Measurements from ENCODE around the gene RGS8.

Gene RGS8

DNA sequence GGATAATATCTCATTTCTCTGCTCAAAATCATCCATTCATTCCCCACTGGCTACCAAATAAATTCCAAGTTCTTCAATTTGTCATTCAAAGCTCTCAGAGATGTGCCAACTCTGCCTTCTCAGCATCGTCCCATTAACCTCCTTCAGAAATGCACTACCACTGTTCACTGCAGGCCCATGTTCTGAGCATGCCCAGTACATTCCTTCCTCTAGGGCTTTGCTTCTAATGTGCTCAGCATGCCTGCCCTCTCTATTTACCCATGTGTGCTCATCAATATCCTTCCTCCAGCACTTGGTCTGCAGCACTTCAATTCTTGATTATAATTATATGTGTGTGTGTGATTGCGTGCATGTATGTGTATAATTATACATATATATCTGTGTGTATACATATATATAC lies 36.1 kb upstream of the RGS8 start:
- TF ChIP-seq, protein P1, sequence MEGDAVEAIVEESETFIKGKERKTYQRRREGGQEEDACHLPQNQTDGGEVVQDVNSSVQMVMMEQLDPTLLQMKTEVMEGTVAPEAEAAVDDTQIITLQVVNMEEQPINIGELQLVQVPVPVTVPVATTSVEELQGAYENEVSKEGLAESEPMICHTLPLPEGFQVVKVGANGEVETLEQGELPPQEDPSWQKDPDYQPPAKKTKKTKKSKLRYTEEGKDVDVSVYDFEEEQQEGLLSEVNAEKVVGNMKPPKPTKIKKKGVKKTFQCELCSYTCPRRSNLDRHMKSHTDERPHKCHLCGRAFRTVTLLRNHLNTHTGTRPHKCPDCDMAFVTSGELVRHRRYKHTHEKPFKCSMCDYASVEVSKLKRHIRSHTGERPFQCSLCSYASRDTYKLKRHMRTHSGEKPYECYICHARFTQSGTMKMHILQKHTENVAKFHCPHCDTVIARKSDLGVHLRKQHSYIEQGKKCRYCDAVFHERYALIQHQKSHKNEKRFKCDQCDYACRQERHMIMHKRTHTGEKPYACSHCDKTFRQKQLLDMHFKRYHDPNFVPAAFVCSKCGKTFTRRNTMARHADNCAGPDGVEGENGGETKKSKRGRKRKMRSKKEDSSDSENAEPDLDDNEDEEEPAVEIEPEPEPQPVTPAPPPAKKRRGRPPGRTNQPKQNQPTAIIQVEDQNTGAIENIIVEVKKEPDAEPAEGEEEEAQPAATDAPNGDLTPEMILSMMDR (IDR thresholded peaks at IDR 0.05), result no peak

DNA sequence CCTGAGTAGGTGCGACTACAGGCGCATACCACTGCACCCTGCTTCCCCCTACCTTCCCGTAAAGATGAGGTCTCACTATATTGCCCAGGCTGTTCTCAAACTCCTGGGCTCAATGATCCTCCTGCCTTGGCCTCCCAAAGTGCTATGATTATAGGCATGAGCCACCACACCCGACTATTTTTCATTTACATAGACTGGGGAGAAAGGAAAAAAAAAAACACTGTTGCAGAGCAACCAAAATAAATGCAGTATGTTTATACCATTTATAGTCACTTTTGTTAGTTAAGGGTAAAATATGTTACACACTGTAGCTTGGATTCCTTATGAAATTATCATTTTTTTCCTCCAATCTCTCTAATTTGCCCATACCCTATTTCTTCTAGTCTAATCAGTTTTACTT lies 35.2 kb upstream of the RGS8 start:
- TF ChIP-seq, protein P1 (IDR thresholded peaks at IDR 0.05), result no peak

DNA sequence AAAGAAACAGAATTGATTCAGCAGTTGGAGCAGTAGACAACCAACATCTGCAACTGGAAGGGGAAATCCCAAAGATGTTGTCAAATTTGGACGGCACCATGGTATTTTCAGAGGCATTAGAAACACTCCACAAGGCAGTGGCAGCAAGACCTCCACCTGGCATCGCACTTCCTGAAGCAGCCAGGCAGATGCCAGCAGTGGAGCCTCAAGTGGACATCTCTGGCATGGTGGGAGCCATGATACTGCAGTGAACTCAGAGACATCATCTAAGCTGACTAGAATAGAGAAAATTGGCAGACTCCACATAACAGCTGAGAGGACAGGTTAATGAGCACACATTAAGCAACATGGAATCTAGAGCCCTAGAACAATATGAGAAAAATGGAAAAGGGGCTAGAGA lies 33.9 kb upstream of the RGS8 start:
- TF ChIP-seq, protein P1 (IDR thresholded peaks at IDR 0.05), result no peak

DNA sequence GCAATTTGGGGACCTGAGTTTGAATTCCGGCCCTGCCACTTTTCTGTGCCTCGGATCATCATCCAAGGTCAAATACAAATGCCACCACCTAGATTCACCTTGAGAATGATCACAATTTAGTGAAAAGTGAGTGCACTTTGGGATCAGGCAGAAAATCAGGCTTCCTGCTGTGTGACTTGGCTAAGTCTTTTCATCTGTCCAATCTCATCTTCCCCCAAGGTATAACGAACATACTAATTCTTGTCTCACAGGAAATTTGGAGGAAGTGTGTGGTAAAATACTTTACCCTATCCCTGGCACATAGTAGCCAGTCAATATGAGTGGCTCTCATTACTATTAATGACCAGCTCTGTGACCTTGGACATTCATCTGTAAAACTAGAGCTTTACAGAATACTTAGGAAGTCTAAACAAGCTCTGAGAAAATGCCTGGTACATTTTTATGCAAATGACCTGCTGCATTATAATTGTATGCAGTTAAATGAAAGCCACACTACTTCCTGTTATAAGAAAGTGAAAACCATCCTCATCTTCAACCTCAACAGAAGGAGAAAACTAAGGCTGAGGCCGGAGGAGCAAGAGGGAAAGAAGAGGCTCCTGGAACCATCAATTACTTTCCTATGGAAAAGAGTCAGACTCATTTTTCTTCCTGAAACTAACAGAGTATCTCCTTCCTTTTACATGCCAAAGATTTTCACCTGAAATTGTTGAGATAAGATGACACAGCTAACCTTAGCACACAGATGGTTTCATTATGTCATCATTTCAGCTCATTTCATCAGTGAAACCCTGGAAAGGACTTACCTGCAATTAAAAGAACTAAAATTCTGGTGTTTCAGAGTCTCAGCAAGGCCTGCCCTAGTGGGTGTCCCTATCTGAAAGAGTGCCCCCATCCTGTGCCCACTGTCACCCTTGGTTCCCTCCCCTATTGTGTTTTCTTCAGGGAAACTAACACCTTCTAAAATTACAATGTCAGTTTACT lies 32.6 kb upstream of the RGS8 start:
- TF ChIP-seq, protein P1 (IDR thresholded peaks at IDR 0.05), result no peak

DNA sequence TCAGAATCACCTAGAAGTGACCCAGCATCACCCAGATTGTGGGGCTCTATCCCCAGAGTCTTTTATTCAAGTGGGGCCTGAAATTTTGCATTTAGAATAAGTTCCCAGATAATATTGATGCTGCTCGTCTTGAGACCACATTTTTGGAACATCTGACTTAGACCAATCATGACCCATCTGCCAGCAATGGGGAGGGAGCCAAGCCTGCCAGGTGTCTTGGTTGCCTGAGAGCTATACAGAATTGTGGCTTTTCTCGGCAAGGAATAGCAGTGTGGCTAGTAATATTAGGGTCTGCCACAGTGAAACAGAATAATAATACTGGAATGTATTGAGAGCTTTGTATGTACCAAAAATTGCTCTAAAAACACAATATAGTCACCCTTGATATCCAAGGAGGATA lies 31.1 kb upstream of the RGS8 start:
- TF ChIP-seq, protein P1 (IDR thresholded peaks at IDR 0.05), result no peak

DNA sequence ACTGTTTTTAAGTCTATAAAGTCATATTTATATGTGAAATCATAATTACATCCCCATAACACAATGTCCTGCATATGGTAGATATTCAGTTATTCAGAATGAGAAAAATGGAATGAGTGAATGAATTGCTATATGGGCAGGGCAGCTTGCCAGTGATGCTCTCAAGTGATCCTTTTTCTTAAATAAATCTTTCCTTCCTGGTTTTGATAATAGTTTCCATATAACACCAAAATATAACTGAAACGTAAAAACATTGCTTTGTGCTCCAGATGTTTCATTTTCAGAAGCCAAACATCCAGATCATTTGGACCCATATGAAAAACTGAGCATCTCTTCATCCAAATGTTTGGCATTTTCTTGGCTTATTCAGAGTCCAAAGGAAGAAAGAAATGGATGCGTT lies 30.2 kb upstream of the RGS8 start:
- TF ChIP-seq, protein P1 (IDR thresholded peaks at IDR 0.05), result no peak

DNA sequence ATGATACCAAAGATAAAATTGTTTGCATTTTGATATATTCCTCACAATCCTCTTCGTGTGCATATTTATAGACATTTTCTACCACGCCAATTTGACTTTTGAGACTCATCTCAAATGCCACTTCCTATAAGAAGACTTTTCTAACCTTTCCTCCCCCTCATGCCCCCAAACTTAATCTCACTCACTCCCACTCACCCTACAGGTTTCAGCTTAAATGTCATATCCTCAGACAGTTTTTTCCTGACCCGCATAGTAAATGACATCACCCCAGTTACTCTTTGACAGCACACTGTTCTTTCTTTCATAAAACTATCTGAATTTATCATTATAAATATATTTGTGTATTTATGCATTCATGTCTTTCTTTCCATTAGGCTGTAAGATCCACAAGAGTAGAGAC lies 29.6 kb upstream of the RGS8 start:
- TF ChIP-seq, protein P1 (IDR thresholded peaks at IDR 0.05), result no peak
